Brain microvascular endothelial cell (primary cell): ENCODE measurements around the gene MTHFD2L.
A peak's percentile ranks its signal among the peaks of the same experiment; 100 is the strongest.

Experiments used
- DNase-seq: peaks from one replicate; pipeline ENCODE4 v3.0.0-alpha.2; 2020
- H3K27ac ChIP-seq: fragments of 250-450 bp; sonication (Bioruptor Pico); 2 replicates; pipeline ENCODE4 v1.5.1; 2020; ENCODE audit warnings: mild to moderate bottlenecking, moderate library complexity
- H3K27me3 ChIP-seq: fragments of 250-450 bp; sonication (Bioruptor Pico); replicated peaks from 2 replicates; pipeline ENCODE4 v1.5.1; 2020; ENCODE audit warnings: mild to moderate bottlenecking
- H3K36me3 ChIP-seq: fragments of 250-450 bp; sonication (Bioruptor Pico); replicated peaks from 2 replicates; pipeline ENCODE4 v1.5.1; 2020; ENCODE audit warnings: mild to moderate bottlenecking
- H3K4me3 ChIP-seq: 2 replicates; pipeline ENCODE4 v1.5.1; 2011; ENCODE audit warnings: low read depth, mild to moderate bottlenecking, control low read depth, low read length, moderate library complexity
- CTCF ChIP-seq: IDR thresholded peaks from 2 replicates; pipeline ENCODE4 v1.5.1; 2011; ENCODE audit warnings: low read depth, mild to moderate bottlenecking, moderate library complexity, low read length, control low read depth, inconsistent platforms; ENCODE audit errors: missing control alignments
- in situ Hi-C: cut with HindIII; loops from 2 replicates; pipeline ENCODE4 v1.10.0; 2017; ENCODE audit warnings: low sequenced_read_pairs, low pct_ligation_motif_present

MTHFD2L gene

GRCh38 chr4:74278490-74278889 lies 120.6 kb downstream of the MTHFD2L start:
- Histone ChIP-seq H3K4me3 (no peak overlapping the region), H3K36me3 (no peaks in the 10 kb centered on the region), H3K27me3 (no peaks in the 10 kb centered on the region), H3K27ac (no peak overlapping the region)
- TF ChIP-seq CTCF = no peak
- in situ Hi-C loops = no loop called here
- peak; percentile 33 for DNase-seq

GRCh38 chr4:74279716-74280115 lies 121.8 kb downstream of the MTHFD2L start:
- no peak for TF ChIP-seq CTCF
- Histone ChIP-seq H3K4me3 (no peak overlapping the region), H3K27me3 (no peaks in the 10 kb centered on the region), H3K36me3 (no peaks in the 10 kb centered on the region), H3K27ac (no peak overlapping the region)
- DNase-seq = no peak
- in situ Hi-C loops = no loop called here

GRCh38 chr4:74282926-74283325 lies 125.0 kb downstream of the MTHFD2L start:
- no peak overlapping the region for H3K4me3 ChIP-seq
- in situ Hi-C loops = no loop called here

DNA sequence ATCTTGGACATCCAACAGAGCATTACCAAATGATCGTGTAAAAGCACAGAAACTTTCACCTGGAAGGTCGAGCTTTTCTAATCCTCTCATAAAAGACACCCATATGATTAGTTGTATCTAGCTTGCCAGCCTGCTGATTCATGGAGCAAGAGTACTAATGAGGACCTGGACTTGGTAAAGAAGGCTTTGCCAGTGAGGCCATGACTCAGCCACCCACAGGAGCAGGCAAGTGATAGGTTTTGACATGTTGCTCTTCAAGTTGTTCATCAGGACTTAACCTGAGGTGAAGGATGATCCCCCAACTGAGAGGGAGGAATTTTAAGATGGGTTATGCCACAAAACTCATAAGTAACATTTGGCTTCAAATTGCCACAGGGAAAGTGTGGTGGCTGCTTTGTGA lies 125.7 kb downstream of the MTHFD2L start:
- peak overlapping the region; percentile 58 for H3K27ac ChIP-seq
- no peaks in the 10 kb centered on the region for H3K27me3 ChIP-seq
- in situ Hi-C loops = no loop called here
- no peaks in the 10 kb centered on the region for H3K36me3 ChIP-seq
- no peak overlapping the region for H3K4me3 ChIP-seq
- no peak for TF ChIP-seq CTCF
- DNase-seq = no peak

More at GRCh38 chr4:74282926-74283325, 125.0 kb downstream of the MTHFD2L start:
- Histone ChIP-seq H3K27me3 (no peaks in the 10 kb centered on the region), H3K36me3 (no peaks in the 10 kb centered on the region), H3K27ac (no peak overlapping the region)
- TF ChIP-seq CTCF = no peak
- no peak for DNase-seq

DNA sequence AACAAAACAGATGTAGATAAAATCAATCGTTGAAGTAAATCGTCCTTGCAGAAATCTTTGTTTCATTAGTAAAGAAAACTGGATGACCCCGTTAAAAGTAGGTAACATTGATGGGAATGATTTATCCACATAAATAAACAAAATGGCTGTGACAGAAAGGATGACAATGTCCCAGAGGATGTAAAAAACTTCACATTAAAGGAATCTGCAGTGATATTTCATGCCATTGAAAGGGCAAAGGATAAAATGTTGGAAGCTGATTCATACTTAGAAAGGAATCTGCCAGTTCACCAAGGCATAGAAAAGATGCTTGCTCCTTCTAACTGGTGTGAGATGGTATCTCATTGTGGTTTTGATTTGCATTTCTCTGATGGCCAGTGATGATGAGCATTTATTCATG lies 126.1 kb downstream of the MTHFD2L start:
- H3K4me3 ChIP-seq = no peak overlapping the region
- no peak for DNase-seq
- no peak for TF ChIP-seq CTCF
- in situ Hi-C loops = no loop called here
- H3K27me3 ChIP-seq = no peaks in the 10 kb centered on the region
- no peaks in the 10 kb centered on the region for H3K36me3 ChIP-seq
- H3K27ac ChIP-seq = peak overlapping the region; percentile 58

DNA sequence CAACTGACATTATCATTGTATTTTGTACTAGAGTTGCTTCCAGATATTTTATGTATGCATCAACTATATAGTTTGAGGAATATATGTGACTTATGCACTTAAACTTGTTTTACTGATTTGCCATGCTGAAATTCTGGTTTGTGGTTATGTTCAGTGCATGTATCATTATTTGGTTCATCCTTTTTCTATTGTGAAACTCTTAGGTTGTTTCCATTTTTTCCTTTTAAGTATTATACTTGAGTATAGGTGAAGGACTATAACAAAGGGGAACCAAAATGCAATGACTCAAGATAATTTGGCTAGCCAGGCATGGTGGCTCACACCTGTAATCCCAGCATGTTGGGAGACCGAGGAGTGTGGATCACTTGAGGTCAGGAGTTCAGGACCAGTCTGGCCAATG lies 129.2 kb downstream of the MTHFD2L start:
- no peak overlapping the region for H3K4me3 ChIP-seq
- no peak for DNase-seq
- no peak overlapping the region for H3K27ac ChIP-seq
- no peak for TF ChIP-seq CTCF
- no peaks in the 10 kb centered on the region for H3K27me3 ChIP-seq
- H3K36me3 ChIP-seq = no peaks in the 10 kb centered on the region
- in situ Hi-C loops = no loop called here
